DND-41 (cell line): ENCODE data around the gene ALOX5.

Source experiments
- ATAC-seq: fragments of 200-7000 bp; cut with Tn5 transposase; 3 replicates; pipeline ENCODE4 v1.9.1; 2021; ENCODE audit warnings: low read depth; ENCODE audit not compliant: insufficient read depth
- DNase-seq: peaks from one replicate; pipeline ENCODE4 v3.0.0-alpha.2; 2020
- H2AFZ ChIP-seq: 2 replicates; pipeline ENCODE4 v1.6.0; 2012; ENCODE audit warnings: low read depth, low read length
- H3K27ac ChIP-seq: 2 replicates; pipeline ENCODE4 v1.5.1; 2012; ENCODE audit warnings: low read length, inconsistent platforms
- H3K27me3 ChIP-seq: fragments of 200-600 bp; sonication (generic); 2 replicates; pipeline ENCODE4 v1.6.0; 2012; ENCODE audit warnings: low read length, mild to moderate bottlenecking, inconsistent platforms; ENCODE audit not compliant: insufficient read depth, poor library complexity
- H3K36me3 ChIP-seq: 2 replicates; pipeline ENCODE4 v1.5.1; 2012; ENCODE audit warnings: low read length, inconsistent platforms; ENCODE audit not compliant: insufficient read depth
- H3K4me1 ChIP-seq: 2 replicates; pipeline ENCODE4 v1.5.1; 2012; ENCODE audit warnings: mild to moderate bottlenecking, low read length; ENCODE audit not compliant: insufficient read depth
- H3K4me2 ChIP-seq: 2 replicates; pipeline ENCODE4 v1.6.0; 2012; ENCODE audit warnings: mild to moderate bottlenecking, moderate library complexity, low read length, inconsistent platforms; ENCODE audit not compliant: insufficient read depth
- H3K4me3 ChIP-seq, 2 experiments: fragments of 200-600 bp in 1 of 2; shearing (Covaris generic) in 1 of 2; 2 replicates each; pipeline ENCODE4 v1.5.1; 2012 to 2016; ENCODE audit warnings: inconsistent platforms in 2 of 2, low read length in 2 of 2, mild to moderate bottlenecking in 2 of 2, low read depth in 1 of 2, moderate library complexity in 1 of 2
- H3K79me2 ChIP-seq: 2 replicates; pipeline ENCODE4 v1.6.0; 2012; ENCODE audit warnings: low read length, inconsistent platforms; ENCODE audit not compliant: insufficient read depth
- H3K9ac ChIP-seq: 2 replicates; pipeline ENCODE4 v1.6.0; 2012; ENCODE audit warnings: low read depth, mild to moderate bottlenecking, inconsistent platforms, low read length, moderate library complexity
- H3K9me3 ChIP-seq: 2 replicates; pipeline ENCODE4 v1.5.1; 2012; ENCODE audit warnings: low read length, moderate library complexity, mild to moderate bottlenecking, inconsistent platforms; ENCODE audit not compliant: insufficient read depth, severe bottlenecking
- H4K20me1 ChIP-seq: 2 replicates; pipeline ENCODE4 v1.6.0; 2012; ENCODE audit warnings: low read length; ENCODE audit not compliant: insufficient read depth
- EZH2 ChIP-seq: IDR thresholded peaks from 3 replicates; pipeline ENCODE4 v1.6.1; 2012; ENCODE audit warnings: borderline replicate concordance, low read depth, mild to moderate bottlenecking, moderate library complexity, low read length, inconsistent platforms; ENCODE audit not compliant: severe bottlenecking
- TF ChIP-seq, protein P1 (sequence below): IDR thresholded peaks from 2 replicates; pipeline ENCODE4 v1.5.1; 2012; ENCODE audit warnings: borderline replicate concordance, low read length, moderate library complexity, mild to moderate bottlenecking; ENCODE audit not compliant: poor library complexity, severe bottlenecking; ENCODE audit errors: extremely low read depth

The ALOX5 gene

DNA sequence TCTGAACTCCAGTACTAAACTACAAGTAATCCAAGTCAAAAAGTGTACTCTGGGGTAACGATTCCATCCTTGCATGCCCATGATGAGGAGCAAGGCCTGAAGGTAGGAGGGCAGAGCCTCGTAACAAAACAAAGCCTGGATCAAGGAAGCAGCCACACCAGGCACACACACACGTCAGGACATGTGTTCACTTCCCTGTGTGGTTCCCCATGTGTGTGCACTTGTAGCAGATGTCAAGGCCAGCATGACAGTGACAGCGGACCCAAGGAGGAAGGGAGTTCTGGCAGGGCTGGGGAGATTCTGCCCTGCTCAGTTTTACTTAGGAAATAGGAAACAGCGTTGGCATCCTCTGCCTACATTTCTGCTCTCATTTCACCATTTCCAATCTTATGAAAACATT lies 92.8 kb downstream of the ALOX5 start:
- Histone ChIP-seq H2AFZ (no peak overlapping the region), H3K9ac (no peak overlapping the region), H3K4me2 (no peak overlapping the region), H3K79me2 (0 out of 2 replicates have a peak, but pooled peaks cover 1% of the 10 kb centered on the region), H3K4me3 (no peak overlapping the region), H3K36me3 (no peaks in the 10 kb centered on the region), H3K27me3 (no peaks in the 10 kb centered on the region), H4K20me1 (peaks cover 16% of the 10 kb centered on the region), H3K9me3 (no peaks in the 10 kb centered on the region), H3K4me1 (no peaks in the 10 kb centered on the region), H3K27ac (no peak overlapping the region)
- no peak for TF ChIP-seq EZH2
- DNase-seq = no peak
- ATAC-seq = no peak

DNA sequence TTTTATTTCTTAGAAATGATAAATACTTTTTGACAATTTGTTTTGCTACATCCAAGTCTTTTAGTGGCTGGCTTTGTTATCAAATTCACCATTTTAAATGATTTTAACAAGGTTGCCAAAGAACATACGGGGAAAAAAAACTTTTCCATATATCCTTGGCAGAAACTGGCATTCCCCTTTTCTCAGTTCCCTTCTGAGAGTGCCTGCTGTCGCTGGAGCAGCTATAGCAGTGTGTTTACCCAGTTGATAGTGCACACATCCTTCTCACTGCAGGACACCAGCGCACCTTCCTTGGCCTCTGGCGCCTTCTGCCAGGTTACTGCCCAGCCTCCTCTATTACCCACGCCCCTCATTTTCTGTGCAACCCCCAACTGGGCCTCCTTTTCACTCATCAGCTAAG lies 94.1 kb downstream of the ALOX5 start:
- no peaks in the 10 kb centered on the region for H3K27me3 ChIP-seq
- H3K9ac ChIP-seq = no peak overlapping the region
- 0 out of 2 replicates have a peak, but pooled peaks cover 1% of the 10 kb centered on the region for H3K79me2 ChIP-seq
- DNase-seq (no peak), ATAC-seq (no peak)
- no peaks in the 10 kb centered on the region for H3K4me1 ChIP-seq
- no peak for TF ChIP-seq EZH2
- TF ChIP-seq, protein P1, sequence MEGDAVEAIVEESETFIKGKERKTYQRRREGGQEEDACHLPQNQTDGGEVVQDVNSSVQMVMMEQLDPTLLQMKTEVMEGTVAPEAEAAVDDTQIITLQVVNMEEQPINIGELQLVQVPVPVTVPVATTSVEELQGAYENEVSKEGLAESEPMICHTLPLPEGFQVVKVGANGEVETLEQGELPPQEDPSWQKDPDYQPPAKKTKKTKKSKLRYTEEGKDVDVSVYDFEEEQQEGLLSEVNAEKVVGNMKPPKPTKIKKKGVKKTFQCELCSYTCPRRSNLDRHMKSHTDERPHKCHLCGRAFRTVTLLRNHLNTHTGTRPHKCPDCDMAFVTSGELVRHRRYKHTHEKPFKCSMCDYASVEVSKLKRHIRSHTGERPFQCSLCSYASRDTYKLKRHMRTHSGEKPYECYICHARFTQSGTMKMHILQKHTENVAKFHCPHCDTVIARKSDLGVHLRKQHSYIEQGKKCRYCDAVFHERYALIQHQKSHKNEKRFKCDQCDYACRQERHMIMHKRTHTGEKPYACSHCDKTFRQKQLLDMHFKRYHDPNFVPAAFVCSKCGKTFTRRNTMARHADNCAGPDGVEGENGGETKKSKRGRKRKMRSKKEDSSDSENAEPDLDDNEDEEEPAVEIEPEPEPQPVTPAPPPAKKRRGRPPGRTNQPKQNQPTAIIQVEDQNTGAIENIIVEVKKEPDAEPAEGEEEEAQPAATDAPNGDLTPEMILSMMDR = no peak
- H3K36me3 ChIP-seq = no peaks in the 10 kb centered on the region
- no peak overlapping the region for H3K4me2 ChIP-seq
- no peaks in the 10 kb centered on the region for H3K9me3 ChIP-seq
- H2AFZ ChIP-seq = no peak overlapping the region
- H4K20me1 ChIP-seq = peaks cover 16% of the 10 kb centered on the region
- H3K27ac ChIP-seq = no peak overlapping the region
- H3K4me3 ChIP-seq = no peak overlapping the region

DNA sequence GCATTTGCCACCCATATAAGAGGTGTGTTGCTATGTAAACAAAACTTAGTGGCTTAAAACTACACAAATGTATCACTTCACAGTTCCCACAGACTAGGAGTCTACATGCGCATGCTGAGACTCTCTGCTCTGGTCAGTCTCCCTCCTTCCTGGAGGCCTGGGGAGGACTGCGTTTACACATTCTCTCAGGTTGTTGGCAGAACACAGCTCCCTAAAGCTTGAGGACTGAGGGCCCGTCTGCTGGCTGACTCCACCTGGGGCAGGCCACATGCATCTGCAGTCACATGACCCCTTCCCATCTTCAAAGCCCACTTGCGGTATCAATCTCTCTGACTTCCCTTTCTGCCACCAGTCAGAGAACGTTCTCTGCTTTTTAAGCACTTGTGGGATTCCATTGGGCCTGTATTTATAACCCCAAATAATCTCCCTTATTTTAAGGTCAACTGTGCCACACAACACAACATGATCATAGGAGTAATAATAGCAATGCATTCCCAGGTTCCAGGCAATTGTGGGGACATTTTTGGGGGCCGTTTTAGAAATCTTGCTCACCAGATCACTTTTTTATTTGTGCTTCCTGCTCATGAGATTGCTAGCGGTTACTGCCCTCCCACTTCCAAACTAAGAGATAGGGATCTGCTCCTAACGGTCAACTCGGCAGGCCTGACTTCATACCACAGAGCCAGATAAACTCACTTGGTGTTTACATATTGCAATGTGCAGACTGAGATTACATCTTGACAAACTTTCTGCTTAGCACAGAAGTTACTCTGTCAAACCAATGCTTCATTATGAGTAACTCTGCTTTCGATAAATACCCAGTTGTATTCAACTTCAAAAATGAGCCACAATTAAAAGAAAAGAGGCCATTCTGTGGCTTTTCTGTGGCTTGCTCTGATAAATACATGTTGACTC lies 96.3 kb downstream of the ALOX5 start:
- ATAC-seq (peak; percentile 42; the same call in 1 of the 3 replicates), DNase-seq (peak; percentile 32)
- no peak overlapping the region for H3K9ac ChIP-seq
- H3K27ac ChIP-seq = no peak overlapping the region
- no peak overlapping the region for H3K4me3 ChIP-seq
- H3K36me3 ChIP-seq = no peaks in the 10 kb centered on the region
- no peaks in the 10 kb centered on the region for H3K9me3 ChIP-seq
- H3K4me2 ChIP-seq = no peak overlapping the region
- 0 out of 2 replicates have a peak, but pooled peaks cover 1% of the 10 kb centered on the region for H3K79me2 ChIP-seq
- no peaks in the 10 kb centered on the region for H3K27me3 ChIP-seq
- no peak for TF ChIP-seq EZH2
- TF ChIP-seq, protein P1 = no peak
- H2AFZ ChIP-seq = no peak overlapping the region
- H3K4me1 ChIP-seq = no peaks in the 10 kb centered on the region
- peaks cover 13% of the 10 kb centered on the region for H4K20me1 ChIP-seq

DNA sequence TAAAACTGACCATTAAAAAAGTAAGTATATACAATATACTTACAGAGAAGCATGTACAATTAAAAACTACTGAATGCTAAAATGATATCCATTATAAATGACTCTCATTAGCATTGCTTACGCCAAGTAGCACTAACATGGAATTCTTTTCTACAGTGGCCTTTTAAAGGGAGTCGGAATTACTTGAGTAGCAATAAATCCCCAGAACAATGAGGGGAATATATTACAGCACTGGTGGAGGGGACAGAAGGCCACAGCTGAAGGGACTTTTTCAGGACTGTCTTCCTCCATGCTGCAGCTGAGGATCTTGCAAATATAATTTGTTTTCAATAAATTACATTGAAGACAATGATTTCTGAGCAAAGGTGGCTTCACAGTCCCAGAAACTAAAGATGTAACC lies 97.0 kb downstream of the ALOX5 start:
- Histone ChIP-seq H3K36me3 (no peaks in the 10 kb centered on the region), H3K9me3 (no peaks in the 10 kb centered on the region), H3K4me2 (no peak overlapping the region), H3K79me2 (0 out of 2 replicates have a peak, but pooled peaks cover 1% of the 10 kb centered on the region), H3K27me3 (no peaks in the 10 kb centered on the region), H4K20me1 (peaks cover 10% of the 10 kb centered on the region), H3K27ac (no peak overlapping the region), H2AFZ (no peak overlapping the region), H3K4me3 (no peak overlapping the region), H3K4me1 (no peaks in the 10 kb centered on the region), H3K9ac (no peak overlapping the region)
- TF ChIP-seq EZH2 = no peak
- TF ChIP-seq, protein P1 = no peak
- DNase-seq (no peak), ATAC-seq (no peak)
